ENCODE measurements around the gene WDR83.

Gene WDR83

GRCh38 chr19:12720296-12720695, 53.7 kb downstream of the WDR83 start:
- DNase-seq, result no peak

- peak in 1 of 2 donors; percentile 27 for DNase-seq
These were observed 54.4 kb downstream of the WDR83 start for GRCh38 chr19:12720851-12721655.

- peak; percentile 54 to 59 for DNase-seq
These were observed 55.3 kb downstream of the WDR83 start for GRCh38 chr19:12721656-12722565.

- DNase-seq, result peak; percentile 90 to 93
These were observed 56.2 kb downstream of the WDR83 start for GRCh38 chr19:12722566-12723380.

DNA sequence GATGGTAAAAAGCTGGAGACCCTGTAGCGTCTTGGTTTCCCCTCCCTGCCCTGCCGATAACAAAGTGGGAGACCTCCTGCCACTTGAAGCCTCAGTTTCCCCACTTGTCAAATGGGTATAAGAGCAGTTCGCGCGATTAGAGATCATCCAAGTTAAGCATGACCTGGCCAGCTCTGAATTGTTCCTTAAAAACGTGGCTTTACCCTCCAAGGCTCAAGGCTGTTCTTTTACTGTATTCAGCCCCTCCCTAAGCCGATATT, 56.7 kb downstream of the WDR83 start:
- no peak for DNase-seq

DNA sequence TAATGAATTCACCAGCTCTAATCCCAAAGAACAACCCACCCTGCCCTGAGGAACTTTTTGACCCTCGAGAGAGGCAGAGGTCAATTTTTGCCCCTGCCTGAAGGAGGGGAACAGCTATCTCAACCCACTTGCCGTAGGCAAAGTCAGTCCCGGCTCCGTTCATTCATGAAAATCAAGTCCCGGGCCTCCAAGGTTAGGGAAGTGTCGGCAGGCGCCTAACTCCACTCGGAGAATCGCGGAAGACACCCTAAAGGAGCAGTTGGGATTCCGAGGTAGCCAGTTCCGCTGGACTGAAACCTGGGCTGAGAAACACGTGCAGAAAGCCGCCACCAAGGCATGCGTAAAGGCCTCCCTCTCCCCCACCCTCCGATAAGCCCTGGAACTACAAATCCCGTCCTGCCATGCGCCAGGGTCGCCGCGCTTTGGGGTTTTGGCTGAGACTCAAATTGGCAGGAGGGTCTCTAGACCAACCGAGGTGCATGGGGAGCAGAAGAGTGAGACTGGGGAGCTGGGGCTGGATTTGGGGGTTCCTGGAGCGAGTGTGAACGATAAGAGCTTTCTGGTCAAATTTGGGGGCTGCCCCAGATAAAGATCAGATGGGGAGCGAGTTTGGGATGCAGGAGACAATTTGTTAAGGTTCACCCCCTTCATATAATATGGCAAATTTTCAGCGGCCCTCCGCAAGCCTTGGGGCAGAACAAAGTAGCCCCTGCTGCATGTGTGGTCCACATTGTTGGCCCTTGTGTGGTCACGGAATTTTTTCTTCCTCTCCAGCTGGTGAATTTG, 57.2 kb downstream of the WDR83 start, which contains the start of gene TNPO2:
Gene TNPO2, minus strand, starts transcription at position 292 of the 786 bp plus-strand sequence. CDS start 2,955 bp downstream, outside the sequence.
- DNase-seq, result peak; percentile 78 to 82
